PC-3 (cell line): ENCODE results near the gene ZNF324B. TPM values are rescaled to one million over a fixed set of nuclear protein-coding genes. Genes with fewer than 3 reads are reported as not detected.

Experiments used
- ATAC-seq: fragments of 200-7000 bp; cut with Tn5 transposase; 2 replicates; pipeline ENCODE4 v1.9.1; 2020; ENCODE audit warnings: mild to moderate bottlenecking, moderate library complexity
- BruUV-seq: library from RNA; stranded (reverse); fragments of 400-500 nt; replicated peaks from 2 replicates; lab custom pipeline; 2021; lab: Mats Ljungman, UMichigan
- CTCF ChIA-PET: fragments of 300-600 bp; sonication (Branson Sonifier 250); formaldehyde crosslinking; loops from one replicate; lab custom pipeline; 2022; ENCODE audit warnings: antibody characterized with exemption; lab: Charles Lee
- POLR2A ChIA-PET: fragments of 300-600 bp; sonication (Branson Sonifier 250); formaldehyde crosslinking; loops from one replicate; lab custom pipeline; 2022; ENCODE audit warnings: antibody characterized with exemption; ENCODE audit not compliant: unreplicated experiment; lab: Charles Lee
- DNase-seq: peaks from one replicate; pipeline ENCODE4 v3.0.0-alpha.2; 2015
- H2AFZ ChIP-seq: fragments of 300-600 bp; sonication (generic); 2 replicates; pipeline ENCODE4 v1.6.0; 2016; ENCODE audit warnings: antibody characterized with exemption, low read length
- H3F3A ChIP-seq: fragments of 300-600 bp; sonication (generic); one replicate; pipeline ENCODE4 v1.6.0; 2017; ENCODE audit warnings: antibody characterized with exemption, low read length, control low read depth, mild to moderate bottlenecking; ENCODE audit not compliant: unreplicated experiment
- H3K27ac ChIP-seq: fragments of 300-600 bp; sonication (generic); 2 replicates; pipeline ENCODE4 v1.5.1; 2016; ENCODE audit warnings: mild to moderate bottlenecking, low read length
- H3K27me3 ChIP-seq: fragments of 300-600 bp; sonication (generic); 2 replicates; pipeline ENCODE4 v1.6.1; 2016; ENCODE audit warnings: low read length, mixed read lengths
- H3K36me3 ChIP-seq: fragments of 300-600 bp; sonication (generic); 2 replicates; pipeline ENCODE4 v1.6.1; 2016; ENCODE audit warnings: low read depth, mixed run types, low read length, mixed read lengths
- H3K4me1 ChIP-seq: fragments of 300-600 bp; sonication (generic); 2 replicates; pipeline ENCODE4 v1.5.1; 2016; ENCODE audit warnings: low read length; ENCODE audit not compliant: insufficient read depth
- H3K4me2 ChIP-seq: fragments of 300-600 bp; sonication (generic); 2 replicates; pipeline ENCODE4 v1.6.0; 2016; ENCODE audit warnings: low read length
- H3K4me3 ChIP-seq: fragments of 300-600 bp; sonication (generic); 2 replicates; pipeline ENCODE4 v1.5.1; 2016; ENCODE audit warnings: mild to moderate bottlenecking, low read length, mixed read lengths
- H3K79me2 ChIP-seq: fragments of 300-600 bp; sonication (generic); 2 replicates; pipeline ENCODE4 v1.6.1; 2017; ENCODE audit warnings: low read length, mixed read lengths
- H3K9ac ChIP-seq: fragments of 300-600 bp; sonication (generic); 2 replicates; pipeline ENCODE4 v1.6.0; 2016; ENCODE audit warnings: mild to moderate bottlenecking, low read length
- H3K9me2 ChIP-seq: fragments of 300-600 bp; sonication (generic); replicated peaks from 2 replicates; pipeline ENCODE4 v1.6.1; 2016; ENCODE audit warnings: mixed run types, low read length, mixed read lengths
- H3K9me3 ChIP-seq: fragments of 300-600 bp; sonication (generic); 2 replicates; pipeline ENCODE4 v1.6.1; 2016; ENCODE audit warnings: low read length, mixed read lengths
- H4K20me1 ChIP-seq: fragments of 300-600 bp; sonication (generic); 2 replicates; pipeline ENCODE4 v1.6.1; 2016; ENCODE audit warnings: low read length, mixed read lengths
- CTCF ChIP-seq: fragments of 300-600 bp; sonication (generic); conservative IDR thresholded peaks from 2 replicates; pipeline ENCODE4 v1.5.1; 2017; ENCODE audit warnings: antibody characterized with exemption, low read depth, mild to moderate bottlenecking, low read length
- EZH2 ChIP-seq: fragments of 300-600 bp; sonication (generic); IDR thresholded peaks from one replicate; pipeline ENCODE4 v1.6.1; 2017; ENCODE audit warnings: antibody characterized with exemption, mild to moderate bottlenecking, low read length; ENCODE audit not compliant: unreplicated experiment
- EZH2phosphoT487 ChIP-seq: fragments of 300-600 bp; sonication (generic); IDR thresholded peaks from 2 replicates; pipeline ENCODE4 v1.6.1; 2018; ENCODE audit warnings: mild to moderate bottlenecking, antibody characterized with exemption, low read length, borderline replicate concordance
- intact Hi-C: fragments of 100-400 bp; cut with micrococcal nuclease; formaldehyde crosslinking; loops from 2 replicates; pipeline ENCODE4 v1.9.0; 2023
- total RNA-seq: library from RNA; depleted of rRNA; stranded (reverse); fragments of >200 nt; gene quantifications from 2 replicates; pipeline ENCODE4 v1.2.3, GENCODE V29; 2014

Gene ZNF324B
- total RNA-seq, 1 experiment from 2014 or later: 11.2 TPM

GRCh38 chr19:58474997-58475713 is 23.7 kb downstream of the ZNF324B start:
- peak overlapping the region; percentile 93 for H3K4me2 ChIP-seq
- H3F3A ChIP-seq: no peaks in the 10 kb centered on the region
- H3K79me2 ChIP-seq: no peaks in the 10 kb centered on the region
- CTCF ChIA-PET: no interaction called here
- H3K9me3 ChIP-seq: no peaks in the 10 kb centered on the region
- BruUV-seq: TSS peak; percentile 45
- H3K4me1 ChIP-seq: peaks cover 20% of the 10 kb centered on the region
- H4K20me1 ChIP-seq: no peaks in the 10 kb centered on the region
- no peaks in the 10 kb centered on the region for H3K27me3 ChIP-seq
- no peaks in the 10 kb centered on the region for H3K36me3 ChIP-seq
- no peak for DNase-seq
- intact Hi-C loops: no loop called here
- H3K4me3 ChIP-seq: peak overlapping the region; percentile 72
- POLR2A ChIA-PET: no interaction called here
- H3K9ac ChIP-seq: peak overlapping the region; percentile 78
- TF ChIP-seq CTCF (no peak), EZH2phosphoT487 (no peak), EZH2 (no peak)
- H3K9me2 ChIP-seq: no peaks in the 10 kb centered on the region
- H2AFZ ChIP-seq: peak overlapping the region; percentile 86
- peak overlapping the region; percentile 48 for H3K27ac ChIP-seq
- peak; percentile 3; the same call in 1 of the 2 replicates for ATAC-seq

- Histone ChIP-seq H2AFZ (peak within 1 kb of the TSS; percentile 86), H3K4me1 (peaks cover 20% of the 10 kb centered on the region), H3K9me3 (no peaks in the 10 kb centered on the region), H3K27me3 (no peaks in the 10 kb centered on the region), H4K20me1 (no peaks in the 10 kb centered on the region), H3K4me3 (peak within 1 kb of the TSS; percentile 72), H3K27ac (peak within 1 kb of the TSS; percentile 48), H3K79me2 (no peaks in the 10 kb centered on the region), H3F3A (no peaks in the 10 kb centered on the region), H3K36me3 (no peaks in the 10 kb centered on the region), H3K9me2 (no peaks in the 10 kb centered on the region), H3K9ac (peak within 1 kb of the TSS; percentile 78), H3K4me2 (peak within 1 kb of the TSS; percentile 93)
- TF ChIP-seq EZH2 (no peak), CTCF (no peak), EZH2phosphoT487 (no peak)
- no TSS peak for BruUV-seq
- ChIA-PET CTCF (no interaction called here), POLR2A (interaction anchor here (0.5 kb wide), 1 partner anchor 12 kb away, joined by 9 read pairs; no protein-coding TSS in a partner anchor)
- ATAC-seq: peak; percentile 82
- intact Hi-C loops: no loop called here
- peak; percentile 98 for DNase-seq
Measured at GRCh38 chr19:58475714-58476497, 24.5 kb downstream of the ZNF324B start, which contains the start of gene ZNF446. Gene ZNF446 (plus strand): TSS chr19:58476352. CDS start chr19:58477219, 867 bp downstream.
